ENCODE results near the gene FMC1.
"Not testable (repeated sequence)": the region's sequence is repeated elsewhere in the genome, so short reads cannot be mapped to it uniquely, and the experiment has no call there.

FMC1 gene

GRCh38 chr7:139341058-139341775 is at the start of gene FMC1:
TSS of gene FMC1 (plus strand) at chr7:139341337. CDS start at chr7:139341385, 48 bp downstream.
- peak; percentile 88 to 95 (median 92) for DNase-seq

GRCh38 chr7:139292821-139293220 is 48.3 kb upstream of the FMC1 start:
- DNase-seq, result no peak

- DNase-seq, result no peak
Observed at GRCh38 chr7:139293534-139293933, 47.6 kb upstream of the FMC1 start.

- DNase-seq, result no peak
Observed at GRCh38 chr7:139294241-139294640, 46.9 kb upstream of the FMC1 start.

- DNase-seq, result no peak
Observed at GRCh38 chr7:139294951-139295575, 46.1 kb upstream of the FMC1 start.

- DNase-seq, result no peak
Observed at GRCh38 chr7:139297795-139298194, 43.3 kb upstream of the FMC1 start.

- DNase-seq, result no peak
Observed at GRCh38 chr7:139299296-139299695, 41.8 kb upstream of the FMC1 start.

- no peak for DNase-seq
Observed at GRCh38 chr7:139300390-139300789, 40.7 kb upstream of the FMC1 start.

GRCh38 chr7:139304517-139304916 is 36.6 kb upstream of the FMC1 start:
- DNase-seq, result no peak

- DNase-seq, result no peak
Observed at GRCh38 chr7:139317939-139318505, 23.1 kb upstream of the FMC1 start.

GRCh38 chr7:139321071-139321745 is 19.9 kb upstream of the FMC1 start:
- peak in 1 of 3 donors; percentile 10 for DNase-seq

- not testable (repeated sequence) for DNase-seq
Observed at GRCh38 chr7:139324709-139325108, 16.4 kb upstream of the FMC1 start.

GRCh38 chr7:139328375-139328774 is 12.8 kb upstream of the FMC1 start:
- no peak for DNase-seq

GRCh38 chr7:139329119-139329518 is 12.0 kb upstream of the FMC1 start:
- DNase-seq, result no peak

- DNase-seq, result peak in 1 of 3 donors; percentile 33
Observed at GRCh38 chr7:139330333-139331030, 10.7 kb upstream of the FMC1 start.

GRCh38 chr7:139332697-139333359 is 8.3 kb upstream of the FMC1 start:
- no peak for DNase-seq

- not testable (repeated sequence) for DNase-seq
Observed at GRCh38 chr7:139333443-139333842, 7.7 kb upstream of the FMC1 start.

- no peak for DNase-seq
Observed at GRCh38 chr7:139334399-139335150, 6.6 kb upstream of the FMC1 start.

GRCh38 chr7:139339025-139339424 is 2.1 kb upstream of the FMC1 start:
- no peak for DNase-seq

GRCh38 chr7:139339698-139340036 is 1.5 kb upstream of the FMC1 start:
- DNase-seq, result no peak

- DNase-seq, result peak; percentile 99
Observed at GRCh38 chr7:139340037-139340807, 915 bp upstream of the FMC1 start.

All from suppressor macrophage treated with lipopolysaccharide for 1 hour (primary cell).